Endothelial cell of umbilical vein (primary cell): ENCODE data around the gene GGN. TPM values are rescaled to one million over a fixed set of nuclear protein-coding genes. Genes with fewer than 3 reads are reported as not detected.

Experiments
- BruUV-seq: library from RNA; stranded (reverse); fragments of 400-500 nt; replicated peaks from 2 replicates; lab custom pipeline; 2021; lab: Mats Ljungman, UMichigan
- CTCF ChIA-PET: fragments of 300-600, 350-600 bp; sonication (Branson Sonifier 250); formaldehyde crosslinking; loops from one replicate; lab custom pipeline; 2021; ENCODE audit warnings: antibody characterized with exemption, inconsistent platforms; lab: Charles Lee
- POLR2A ChIA-PET: fragments of 300-600, 350-600 bp; sonication (Branson Sonifier 250); formaldehyde crosslinking; loops from one replicate; lab custom pipeline; 2021; ENCODE audit warnings: antibody characterized with exemption, inconsistent platforms; lab: Charles Lee
- DNase-seq: peaks from one replicate; pipeline ENCODE4 v3.0.0-alpha.2; 2011; ENCODE audit warnings: low read depth, low spot score
- FAIRE-seq: peaks from 2 replicates; lab custom pipeline; 2011; peaks lifted over from hg19 to GRCh38; lab: Jason Lieb, UNC
- H2AFZ ChIP-seq: 2 replicates; pipeline ENCODE4 v1.6.0; 2012; ENCODE audit warnings: low read depth, low read length, control low read depth, inconsistent platforms
- H3K27ac ChIP-seq: 2 replicates; pipeline ENCODE4 v1.5.1; 2011; ENCODE audit warnings: low read depth, mild to moderate bottlenecking, control low read depth, low read length, moderate library complexity; ENCODE audit not compliant: insufficient read depth
- H3K27me3 ChIP-seq, 2 experiments: 2 replicates each; pipeline versions ENCODE4 v1.6.0 to v1.6.1; 2011; ENCODE audit warnings: low read length in 2 of 2, mixed read lengths in 1 of 2; ENCODE audit not compliant: control insufficient read depth in 2 of 2, insufficient read depth in 2 of 2
- H3K36me3 ChIP-seq, 2 experiments: 2 replicates in 1 of 2; 3 replicates in 1 of 2; pipeline ENCODE4 v1.5.1; 2011; ENCODE audit warnings: low read length in 2 of 2, mild to moderate bottlenecking in 1 of 2, moderate library complexity in 1 of 2; ENCODE audit not compliant: control insufficient read depth in 2 of 2, insufficient read depth in 2 of 2; ENCODE audit errors: extremely low read depth in 1 of 2
- H3K4me1 ChIP-seq: 3 replicates; pipeline ENCODE4 v1.5.1; 2011; ENCODE audit warnings: mild to moderate bottlenecking, low read length; ENCODE audit not compliant: control insufficient read depth, insufficient read depth; ENCODE audit errors: extremely low read depth
- H3K4me2 ChIP-seq: 2 replicates; pipeline ENCODE4 v1.6.1; 2011; ENCODE audit warnings: low read length, control low read depth, mixed read lengths; ENCODE audit not compliant: insufficient read depth
- H3K4me3 ChIP-seq, 3 experiments: fragments of 200-600 bp in 1 of 3; sonication (generic), shearing (Covaris generic) in 1 of 3; replicated peaks in 1 of 3; 2 replicates each; pipeline ENCODE4 v1.5.1; 2011 to 2016; ENCODE audit warnings: control low read depth in 3 of 3, low read length in 3 of 3, mild to moderate bottlenecking in 2 of 3, inconsistent platforms in 1 of 3, low read depth in 1 of 3, moderate library complexity in 1 of 3; ENCODE audit not compliant: insufficient read depth in 1 of 3
- H3K79me2 ChIP-seq: 2 replicates; pipeline ENCODE4 v1.6.0; 2012; ENCODE audit warnings: low read length, inconsistent platforms; ENCODE audit not compliant: control insufficient read depth, insufficient read depth
- H3K9ac ChIP-seq: replicated peaks from 2 replicates; pipeline ENCODE3; 2011; ENCODE audit warnings: low read length, control low read depth; ENCODE audit not compliant: insufficient read depth; ENCODE audit errors: extremely low read depth
- H3K9me1 ChIP-seq: replicated peaks from 3 replicates; pipeline ENCODE4 v1.6.0; 2011; ENCODE audit warnings: mild to moderate bottlenecking, low read length; ENCODE audit not compliant: control insufficient read depth, insufficient read depth; ENCODE audit errors: extremely low read depth
- H3K9me3 ChIP-seq: replicated peaks from 2 replicates; pipeline ENCODE4 v1.5.1; 2012; ENCODE audit warnings: low read length, inconsistent platforms; ENCODE audit not compliant: control insufficient read depth, insufficient read depth
- H4K20me1 ChIP-seq: replicated peaks from 2 replicates; pipeline ENCODE3; 2011; ENCODE audit warnings: mild to moderate bottlenecking, low read length; ENCODE audit not compliant: control insufficient read depth, insufficient read depth; ENCODE audit errors: extremely low read depth
- CTCF ChIP-seq, 2 donors: IDR thresholded peaks; 1 replicate in 1 of 2; 2 replicates in 1 of 2; pipeline ENCODE4 v1.5.1; 2011; ENCODE audit warnings: low read length in 2 of 2, mild to moderate bottlenecking in 2 of 2, moderate library complexity in 2 of 2, control low read depth in 1 of 2, inconsistent platforms in 1 of 2, low read depth in 1 of 2; ENCODE audit not compliant: insufficient read depth in 1 of 2; ENCODE audit errors: extremely low read depth in 1 of 2
- EZH2 ChIP-seq: IDR thresholded peaks from 2 replicates; pipeline ENCODE4 v1.6.1; 2012; ENCODE audit warnings: borderline replicate concordance, low read depth, mild to moderate bottlenecking, moderate library complexity, low read length, inconsistent platforms; ENCODE audit not compliant: severe bottlenecking
- FOS ChIP-seq: IDR thresholded peaks from 2 replicates; pipeline ENCODE4 v1.6.1; 2011; ENCODE audit warnings: mild to moderate bottlenecking, low read length, moderate library complexity, borderline replicate concordance; ENCODE audit not compliant: insufficient read depth
- GATA2 ChIP-seq: IDR thresholded peaks from 2 replicates; pipeline ENCODE4 v1.7.0; 2011; ENCODE audit warnings: low read depth, mild to moderate bottlenecking, moderate library complexity, mixed read lengths, low read length; ENCODE audit not compliant: insufficient read length, insufficient read depth
- JUN ChIP-seq: IDR thresholded peaks from 2 replicates; pipeline ENCODE4 v1.6.1; 2011; ENCODE audit warnings: borderline replicate concordance, low read depth; ENCODE audit not compliant: insufficient read length, insufficient read depth
- MAX ChIP-seq: IDR thresholded peaks from 2 replicates; pipeline ENCODE4 v1.6.1; 2011; ENCODE audit not compliant: insufficient read depth, insufficient read length
- MYC ChIP-seq: IDR thresholded peaks from one replicate; pipeline ENCODE4 v1.6.1; 2011; ENCODE audit warnings: mild to moderate bottlenecking, low read depth, low read length
- POLR2A ChIP-seq: IDR thresholded peaks from 2 replicates; pipeline ENCODE4 v1.6.1; 2012; ENCODE audit warnings: low read depth, mild to moderate bottlenecking, control low read depth, low read length
- POLR2AphosphoS5 ChIP-seq: IDR thresholded peaks from 2 replicates; pipeline ENCODE4 v1.6.1; 2012; ENCODE audit warnings: low read depth, mild to moderate bottlenecking, control low read depth, low read length, moderate library complexity; ENCODE audit not compliant: insufficient read depth
- dilution Hi-C: fragments of 300-500 bp; cut with MboI; formaldehyde crosslinking; loops from one replicate; pipeline ENCODE4 v1.15.0; 2019; ENCODE audit warnings: low sequenced_read_pairs; ENCODE audit not compliant: extremely low pct_ligation_motif_present
- intact Hi-C: fragments of 100-400 bp; cut with micrococcal nuclease; formaldehyde crosslinking; loops from one replicate; pipeline ENCODE4 v1.10.0; 2022
- polyA plus RNA-seq, 4 experiments: library from polyadenylated mRNA; depleted of rRNA in 3 of 4; stranded (reverse) in 3 of 4; unstranded in 1 of 4; fragments of >200 nt; gene quantifications; 2 replicates each; pipeline versions ENCODE4 v1.2.1 to v1.2.3, GENCODE V29; 2011 to 2012; ENCODE audit warnings: missing spikeins in 1 of 4
- total RNA-seq: library from RNA; stranded (reverse); gene quantifications from 2 replicates; pipeline ENCODE4 v1.2.3, GENCODE V29; 2021

The GGN gene
- total and polyA plus RNA-seq, 2 donors (not counting 3 experiments of a cell fraction or from before 2014, with no cell fraction given) = 0.39 to 0.88 TPM

GRCh38 chr19:38434549-38435051 lies 46.8 kb upstream of the GGN start:
- CTCF ChIA-PET = no interaction called here

GRCh38 chr19:38433268-38433733 lies 45.5 kb upstream of the GGN start, which contains the start of gene RYR1:
Gene RYR1, plus strand, starts transcription at chr19:38433691. Its CDS starts 139 bp downstream, at chr19:38433830.
- no peak within 1 kb of the TSS for H2AFZ ChIP-seq
- CTCF ChIA-PET = no interaction called here

More at GRCh38 chr19:38434549-38435051, 46.8 kb upstream of the GGN start:
- Histone ChIP-seq H3K27me3 (peaks cover 4 to 5% of the 10 kb centered on the region in 2 experiments), H3K4me1 (no peaks in the 10 kb centered on the region), H2AFZ (no peak overlapping the region), H3K9ac (no peak overlapping the region), H3K36me3 (no peaks in the 10 kb centered on the region), H3K79me2 (no peaks in the 10 kb centered on the region), H3K4me3 (no peak overlapping the region), H3K9me1 (no peaks in the 10 kb centered on the region), H3K9me3 (no peaks in the 10 kb centered on the region), H4K20me1 (no peaks in the 10 kb centered on the region), H3K27ac (no peak overlapping the region), H3K4me2 (no peak overlapping the region)
- dilution Hi-C loops (no loop called here), intact Hi-C loops (no loop called here)
- DNase-seq (no peak), FAIRE-seq (no peak)
- BruUV-seq = no TSS peak
- TF ChIP-seq POLR2A (no peak), JUN (no peak), GATA2 (no peak), MYC (no peak)
- POLR2A ChIA-PET = no interaction called here

More at GRCh38 chr19:38433268-38433733, 45.5 kb upstream of the GGN start, which contains the start of gene RYR1:
- intact Hi-C loops (no loop called here), dilution Hi-C loops (no loop called here)
- Histone ChIP-seq H3K9me3 (no peaks in the 10 kb centered on the region), H3K4me1 (no peaks in the 10 kb centered on the region), H3K4me3 (no peak within 1 kb of the TSS), H3K9ac (no peak within 1 kb of the TSS), H3K9me1 (no peaks in the 10 kb centered on the region), H3K27ac (no peak within 1 kb of the TSS), H3K27me3 (peaks cover 4 to 5% of the 10 kb centered on the region in 2 experiments), H3K79me2 (no peaks in the 10 kb centered on the region), H4K20me1 (no peaks in the 10 kb centered on the region), H3K4me2 (no peak within 1 kb of the TSS), H3K36me3 (no peaks in the 10 kb centered on the region)
- DNase-seq (no peak), FAIRE-seq (no peak)
- no peak for TF ChIP-seq FOS
- TF ChIP-seq CTCF (IDR thresholded peaks at IDR 0.05; ENCODE audit: extremely low read depth in 1 of 2, insufficient read depth in 1 of 2, low read depth in 1 of 2, low read length in 2 of 2) = no peak
- TF ChIP-seq JUN = no peak
- no peak for TF ChIP-seq POLR2AphosphoS5
- TF ChIP-seq MYC = no peak
- TF ChIP-seq GATA2 = no peak
- TF ChIP-seq MAX = no peak
- TF ChIP-seq POLR2A = no peak
- TF ChIP-seq EZH2 = no peak
- POLR2A ChIA-PET = no interaction called here
- BruUV-seq = no TSS peak
